Right kidney (tissue), 9 donors: ENCODE data around the gene CEP63.

Source experiments
- DNase-seq: peaks from one replicate; pipeline ENCODE4 v3.0.0-alpha.2; 2016
- long read RNA-seq, 8 donors: transcript quantifications; one replicate each; lab custom pipeline, GENCODE V29; 2026

CEP63 gene
- long read RNA-seq, donor 1, result 0 reads
- long read RNA-seq, donor 2, partial matches to known transcripts, result 0 of 1 reads
- long read RNA-seq, donor 2, other reads (novel, unspliced or antisense), result 0 of 1 reads
- long read RNA-seq, donor 3, result 0 reads
- long read RNA-seq, donor 4, partial matches to known transcripts, result 0 of 1 reads
- long read RNA-seq, donor 4, other reads (novel, unspliced or antisense), result 0 of 1 reads
- long read RNA-seq, donor 5, result 0 reads
- long read RNA-seq, donor 6, result 0 reads
- long read RNA-seq, donor 7, partial matches to known transcripts, result 0 of 2 reads
- long read RNA-seq, donor 7, other reads (novel, unspliced or antisense), result 0 of 2 reads
- long read RNA-seq, donor 8, partial matches to known transcripts, result 0 of 1 reads
- long read RNA-seq, donor 8, other reads (novel, unspliced or antisense), result 0 of 1 reads

- peak; percentile 100 for DNase-seq
Observed at GRCh38 chr3:134485718-134486576, at the start of gene CEP63, which contains the start of gene ANAPC13. Gene CEP63 (plus strand): TSS chr3:134486057. CDS start chr3:134495321, 9,264 bp downstream. Gene ANAPC13 (minus strand): TSS chr3:134485985. CDS start chr3:134482904, 3,081 bp downstream.

- no peak for DNase-seq
Observed at GRCh38 chr3:134437211-134437752, 48.6 kb upstream of the CEP63 start.

- no peak for DNase-seq
Observed at GRCh38 chr3:134441321-134441720, 44.5 kb upstream of the CEP63 start.

GRCh38 chr3:134441821-134442220, 44.0 kb upstream of the CEP63 start:
- no peak for DNase-seq

- no peak for DNase-seq
Observed at GRCh38 chr3:134445095-134445494, 40.8 kb upstream of the CEP63 start.

- peak; percentile 48 for DNase-seq
Observed at GRCh38 chr3:134445636-134446035, 40.2 kb upstream of the CEP63 start.

- DNase-seq, result no peak
Observed at GRCh38 chr3:134446800-134447199, 39.1 kb upstream of the CEP63 start.

GRCh38 chr3:134447351-134447750, 38.5 kb upstream of the CEP63 start:
- DNase-seq, result no peak

GRCh38 chr3:134448664-134449063, 37.2 kb upstream of the CEP63 start:
- DNase-seq, result no peak

- DNase-seq, result no peak
Observed at GRCh38 chr3:134449277-134449676, 36.6 kb upstream of the CEP63 start.

GRCh38 chr3:134449951-134450350, 35.9 kb upstream of the CEP63 start:
- no peak for DNase-seq

- no peak for DNase-seq
Observed at GRCh38 chr3:134453631-134454030, 32.2 kb upstream of the CEP63 start.

- no peak for DNase-seq
Observed at GRCh38 chr3:134457376-134458074, 28.3 kb upstream of the CEP63 start.

- no peak for DNase-seq
Observed at GRCh38 chr3:134458406-134458945, 27.4 kb upstream of the CEP63 start.

GRCh38 chr3:134459562-134459961, 26.3 kb upstream of the CEP63 start:
- no peak for DNase-seq

- no peak for DNase-seq
Observed at GRCh38 chr3:134460965-134461364, 24.9 kb upstream of the CEP63 start.

GRCh38 chr3:134462331-134462941, 23.4 kb upstream of the CEP63 start:
- peak; percentile 47 for DNase-seq

- DNase-seq, result peak; percentile 46
Observed at GRCh38 chr3:134463676-134464063, 22.2 kb upstream of the CEP63 start.

GRCh38 chr3:134464064-134464688, 21.7 kb upstream of the CEP63 start:
- DNase-seq, result peak; percentile 70

- DNase-seq, result no peak
Observed at GRCh38 chr3:134464689-134465365, 21.0 kb upstream of the CEP63 start.
